ENCODE data around the gene BIRC7. TPM values are rescaled to one million over a fixed set of nuclear protein-coding genes. Genes with fewer than 3 reads are reported as not detected.
"Not testable (repeated sequence)": the region's sequence is repeated elsewhere in the genome, so short reads cannot be mapped to it uniquely, and the experiment has no call there.

The BIRC7 gene
- total RNA-seq, 1 donor from 2014 or later: not detected

- intact Hi-C loops (cut with DNase I): loop anchor here (10.0 kb wide), 1 partner anchor 167 kb away; no protein-coding TSS in a partner anchor
- DNase-seq (ENCODE audit: missing footprints): peak; percentile 41
- ATAC-seq: not testable (repeated sequence)
Observed at GRCh38 chr20:63221400-63222053, 14.2 kb upstream of the BIRC7 start.

GRCh38 chr20:63222541-63222940 lies 13.2 kb upstream of the BIRC7 start:
- ATAC-seq: no peak
- intact Hi-C loops (cut with DNase I): loop anchor here (10.0 kb wide), 1 partner anchor 168 kb away; no protein-coding TSS in a partner anchor

GRCh38 chr20:63223121-63223825 lies 12.4 kb upstream of the BIRC7 start:
- DNase-seq (ENCODE audit: missing footprints) (no peak), ATAC-seq (no peak)
- intact Hi-C loops (cut with DNase I): loop anchor here (10.0 kb wide), 1 partner anchor 168 kb away; no protein-coding TSS in a partner anchor

More at GRCh38 chr20:63222541-63222940, 13.2 kb upstream of the BIRC7 start:
- DNase-seq (ENCODE audit: missing footprints): peak; percentile 51

- no peak for ATAC-seq
- intact Hi-C loops (cut with DNase I): loop anchor here (10.0 kb wide), 1 partner anchor 169 kb away; no protein-coding TSS in a partner anchor
- DNase-seq (ENCODE audit: missing footprints): no peak
Observed at GRCh38 chr20:63223826-63224207, 11.9 kb upstream of the BIRC7 start.

GRCh38 chr20:63224412-63225081 lies 11.2 kb upstream of the BIRC7 start:
- intact Hi-C loops (cut with DNase I): loop anchor here (10.0 kb wide), 1 partner anchor 170 kb away; no protein-coding TSS in a partner anchor
- peak; percentile 52 for ATAC-seq
- no peak for DNase-seq (ENCODE audit: missing footprints)

- intact Hi-C loops (cut with DNase I): loop anchor here (10.0 kb wide), 1 partner anchor 170 kb away; no protein-coding TSS in a partner anchor
- ATAC-seq (no peak), DNase-seq (ENCODE audit: missing footprints) (no peak)
Observed at GRCh38 chr20:63225082-63225454, 10.6 kb upstream of the BIRC7 start.

- DNase-seq (ENCODE audit: missing footprints) (no peak), ATAC-seq (no peak)
- intact Hi-C loops (cut with DNase I): loop anchor here (10.0 kb wide), 1 partner anchor 171 kb away; no protein-coding TSS in a partner anchor
Observed at GRCh38 chr20:63226042-63226943, 9.4 kb upstream of the BIRC7 start.

GRCh38 chr20:63227260-63227659 lies 8.4 kb upstream of the BIRC7 start:
- ATAC-seq: no peak
- intact Hi-C loops (cut with DNase I): loop anchor here (10.0 kb wide), 1 partner anchor 172 kb away; no protein-coding TSS in a partner anchor
- DNase-seq (ENCODE audit: missing footprints): no peak

GRCh38 chr20:63228806-63229205 lies 6.9 kb upstream of the BIRC7 start:
- DNase-seq (ENCODE audit: missing footprints) (no peak), ATAC-seq (no peak)
- intact Hi-C loops (cut with DNase I): loop anchor here (10.0 kb wide), 1 partner anchor 174 kb away; no protein-coding TSS in a partner anchor

- ATAC-seq: peak; percentile 64
- no peak for DNase-seq (ENCODE audit: missing footprints)
- intact Hi-C loops (cut with DNase I): no loop called here
Observed at GRCh38 chr20:63230800-63231268, 4.9 kb upstream of the BIRC7 start.

- intact Hi-C loops (cut with DNase I): no loop called here
- no peak for DNase-seq (ENCODE audit: missing footprints)
- ATAC-seq: no peak
Observed at GRCh38 chr20:63232235-63233060, 3.3 kb upstream of the BIRC7 start.

GRCh38 chr20:63233061-63233344 lies 2.7 kb upstream of the BIRC7 start:
- no peak for DNase-seq (ENCODE audit: missing footprints)
- intact Hi-C loops (cut with DNase I): no loop called here
- ATAC-seq: no peak

GRCh38 chr20:63233924-63234323 lies 1.8 kb upstream of the BIRC7 start:
- no peak for ATAC-seq
- no peak for DNase-seq (ENCODE audit: missing footprints)
- intact Hi-C loops (cut with DNase I): no loop called here

GRCh38 chr20:63234693-63235398 lies 859 bp upstream of the BIRC7 start:
- ATAC-seq (no peak), DNase-seq (ENCODE audit: missing footprints) (no peak)
- intact Hi-C loops (cut with DNase I): no loop called here

- intact Hi-C loops (cut with DNase I): no loop called here
- ATAC-seq (no peak), DNase-seq (ENCODE audit: missing footprints) (no peak)
Observed at GRCh38 chr20:63236116-63236837, 572 bp downstream of the BIRC7 start.

GRCh38 chr20:63238031-63238430 lies 2.3 kb downstream of the BIRC7 start:
- ATAC-seq (no peak), DNase-seq (ENCODE audit: missing footprints) (no peak)
- intact Hi-C loops (cut with DNase I): no loop called here

All from Right ventricle myocardium inferior (tissue), 1 donor.